ENCODE measurements around the gene BRD3.

Gene BRD3

GRCh38 chr9:133987946-133988665 lies 79.7 kb downstream of the BRD3 start:
- Histone ChIP-seq H3K4me3 (ENCODE audit: low read depth in 1 of 5, low read length in 5 of 5) (no peak overlapping the region), H3K9ac (ENCODE audit: low read length in 5 of 5) (no peak overlapping the region), H3K27me3 (ENCODE audit: control insufficient read depth in 5 of 5, insufficient read depth in 4 of 5, low read length in 5 of 5) (peaks cover 0 to 2% (median 0%) of the 10 kb centered on the region in 5 donors), H3K36me3 (ENCODE audit: control insufficient read depth in 5 of 5, insufficient read depth in 5 of 5, low read length in 5 of 5) (no peaks in the 10 kb centered on the region), H3K4me1 (ENCODE audit: control insufficient read depth in 5 of 5, insufficient read depth in 5 of 5, low read length in 5 of 5) (peaks cover 0 to 26% (median 14%) of the 10 kb centered on the region in 5 donors), H3K27ac (ENCODE audit: low read depth, low read length) (no peak overlapping the region), H3K9me3 (ENCODE audit: control insufficient read depth in 5 of 5, low read length in 5 of 5) (no peaks in the 10 kb centered on the region)

DNA sequence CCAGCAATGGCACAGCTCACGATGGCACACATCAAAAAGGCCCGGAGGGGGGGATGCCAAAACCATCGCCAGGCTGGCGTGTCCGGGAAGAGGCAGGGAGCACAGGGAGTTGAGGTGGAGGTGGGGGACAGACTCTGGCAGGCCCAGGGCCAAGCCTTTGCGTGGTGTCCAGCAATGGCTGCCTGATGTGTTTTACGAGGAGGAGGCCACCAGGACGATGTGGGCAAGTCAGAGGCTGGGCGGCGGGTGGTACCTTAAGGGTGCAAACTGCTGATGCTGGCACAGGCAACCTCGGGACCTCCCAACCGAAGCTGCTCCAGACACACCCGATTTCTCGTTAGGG lies 80.4 kb downstream of the BRD3 start:
- H3K9ac ChIP-seq (ENCODE audit: low read length in 5 of 5): no peak overlapping the region
- no peaks in the 10 kb centered on the region for H3K9me3 ChIP-seq (ENCODE audit: control insufficient read depth in 5 of 5, low read length in 5 of 5)
- H3K4me3 ChIP-seq (ENCODE audit: low read depth in 1 of 5, low read length in 5 of 5): no peak overlapping the region
- H3K36me3 ChIP-seq (ENCODE audit: control insufficient read depth in 5 of 5, insufficient read depth in 5 of 5, low read length in 5 of 5): no peaks in the 10 kb centered on the region
- peaks cover 0 to 23% (median 12%) of the 10 kb centered on the region in 5 donors for H3K4me1 ChIP-seq (ENCODE audit: control insufficient read depth in 5 of 5, insufficient read depth in 5 of 5, low read length in 5 of 5)
- H3K27ac ChIP-seq (ENCODE audit: low read depth, low read length): no peak overlapping the region
- H3K27me3 ChIP-seq (ENCODE audit: control insufficient read depth in 5 of 5, insufficient read depth in 4 of 5, low read length in 5 of 5): peaks cover 0 to 2% (median 0%) of the 10 kb centered on the region in 5 donors

DNA sequence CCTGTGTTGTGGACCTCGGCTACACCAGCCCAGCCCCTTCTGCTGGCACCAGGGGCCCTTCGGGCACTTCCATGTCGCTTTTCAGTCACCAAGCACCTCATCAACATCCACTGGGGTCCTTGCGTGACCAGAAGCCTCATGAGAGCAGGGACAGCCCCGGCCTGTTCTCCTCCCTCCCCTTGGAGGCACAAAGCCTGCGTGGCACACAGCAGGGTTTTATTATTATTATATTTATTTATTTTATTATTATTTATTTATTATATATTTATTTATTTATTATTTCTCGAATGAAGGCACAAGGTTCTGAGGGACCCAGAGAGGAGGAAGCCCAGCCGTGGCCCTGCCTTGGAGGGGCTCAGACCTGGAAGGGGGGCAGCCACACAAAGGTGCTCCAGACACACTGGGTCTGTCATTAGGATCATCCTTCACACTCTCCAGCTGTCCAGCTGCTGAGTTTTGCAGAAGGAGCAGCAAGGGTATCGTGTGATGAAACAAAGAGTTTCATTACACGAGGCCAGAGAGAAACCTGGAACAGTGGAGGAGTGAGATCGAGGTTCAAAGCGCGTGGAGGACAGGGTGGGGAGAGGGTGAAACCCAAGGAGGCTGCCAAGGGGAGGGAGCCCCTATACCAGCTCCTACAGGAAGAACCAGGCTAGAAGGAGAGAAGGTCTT lies 80.9 kb downstream of the BRD3 start:
- H3K27me3 ChIP-seq (ENCODE audit: control insufficient read depth in 5 of 5, insufficient read depth in 4 of 5, low read length in 5 of 5): peaks cover 0 to 2% (median 0%) of the 10 kb centered on the region in 5 donors
- H3K27ac ChIP-seq (ENCODE audit: low read depth, low read length): no peak overlapping the region
- no peak overlapping the region for H3K4me3 ChIP-seq (ENCODE audit: low read depth in 1 of 5, low read length in 5 of 5)
- H3K36me3 ChIP-seq (ENCODE audit: control insufficient read depth in 5 of 5, insufficient read depth in 5 of 5, low read length in 5 of 5): no peaks in the 10 kb centered on the region
- H3K4me1 ChIP-seq (ENCODE audit: control insufficient read depth in 5 of 5, insufficient read depth in 5 of 5, low read length in 5 of 5): peaks cover 0 to 26% (median 11%) of the 10 kb centered on the region in 5 donors
- H3K9me3 ChIP-seq (ENCODE audit: control insufficient read depth in 5 of 5, low read length in 5 of 5): no peaks in the 10 kb centered on the region
- H3K9ac ChIP-seq (ENCODE audit: low read length in 5 of 5): no peak overlapping the region

GRCh38 chr9:133986061-133986460 lies 81.8 kb downstream of the BRD3 start:
- no peak overlapping the region for H3K27ac ChIP-seq (ENCODE audit: low read depth, low read length)
- peaks cover 0 to 2% (median 0%) of the 10 kb centered on the region in 5 donors for H3K27me3 ChIP-seq (ENCODE audit: control insufficient read depth in 5 of 5, insufficient read depth in 4 of 5, low read length in 5 of 5)
- H3K9me3 ChIP-seq (ENCODE audit: control insufficient read depth in 5 of 5, low read length in 5 of 5): no peaks in the 10 kb centered on the region
- H3K4me1 ChIP-seq (ENCODE audit: control insufficient read depth in 5 of 5, insufficient read depth in 5 of 5, low read length in 5 of 5): peaks cover 0 to 18% (median 8%) of the 10 kb centered on the region in 5 donors
- no peak overlapping the region for H3K4me3 ChIP-seq (ENCODE audit: low read depth in 1 of 5, low read length in 5 of 5)
- no peaks in the 10 kb centered on the region for H3K36me3 ChIP-seq (ENCODE audit: control insufficient read depth in 5 of 5, insufficient read depth in 5 of 5, low read length in 5 of 5)
- no peak overlapping the region for H3K9ac ChIP-seq (ENCODE audit: low read length in 5 of 5)

GRCh38 chr9:133982971-133983720 lies 84.7 kb downstream of the BRD3 start:
- no peak overlapping the region for H3K4me3 ChIP-seq (ENCODE audit: low read depth in 1 of 5, low read length in 5 of 5)
- no peaks in the 10 kb centered on the region for H3K36me3 ChIP-seq (ENCODE audit: control insufficient read depth in 5 of 5, insufficient read depth in 5 of 5, low read length in 5 of 5)
- no peak overlapping the region for H3K27ac ChIP-seq (ENCODE audit: low read depth, low read length)
- H3K4me1 ChIP-seq (ENCODE audit: control insufficient read depth in 5 of 5, insufficient read depth in 5 of 5, low read length in 5 of 5): peaks cover 0 to 27% (median 18%) of the 10 kb centered on the region in 5 donors
- no peaks in the 10 kb centered on the region for H3K9me3 ChIP-seq (ENCODE audit: control insufficient read depth in 5 of 5, low read length in 5 of 5)
- H3K27me3 ChIP-seq (ENCODE audit: control insufficient read depth in 5 of 5, insufficient read depth in 4 of 5, low read length in 5 of 5): peaks cover 0 to 6% (median 0%) of the 10 kb centered on the region in 5 donors
- no peak overlapping the region for H3K9ac ChIP-seq (ENCODE audit: low read length in 5 of 5)

GRCh38 chr9:133981958-133982681 lies 85.7 kb downstream of the BRD3 start:
- no peak overlapping the region for H3K27ac ChIP-seq (ENCODE audit: low read depth, low read length)
- peaks cover 0 to 27% (median 18%) of the 10 kb centered on the region in 5 donors for H3K4me1 ChIP-seq (ENCODE audit: control insufficient read depth in 5 of 5, insufficient read depth in 5 of 5, low read length in 5 of 5)
- H3K9me3 ChIP-seq (ENCODE audit: control insufficient read depth in 5 of 5, low read length in 5 of 5): no peaks in the 10 kb centered on the region
- H3K4me3 ChIP-seq (ENCODE audit: low read depth in 1 of 5, low read length in 5 of 5): no peak overlapping the region
- no peaks in the 10 kb centered on the region for H3K36me3 ChIP-seq (ENCODE audit: control insufficient read depth in 5 of 5, insufficient read depth in 5 of 5, low read length in 5 of 5)
- H3K9ac ChIP-seq (ENCODE audit: low read length in 5 of 5): no peak overlapping the region
- peaks cover 0 to 6% (median 0%) of the 10 kb centered on the region in 5 donors for H3K27me3 ChIP-seq (ENCODE audit: control insufficient read depth in 5 of 5, insufficient read depth in 4 of 5, low read length in 5 of 5)

- no peaks in the 10 kb centered on the region for H3K9me3 ChIP-seq (ENCODE audit: control insufficient read depth in 5 of 5, low read length in 5 of 5)
- H3K27ac ChIP-seq (ENCODE audit: low read depth, low read length): no peak overlapping the region
- H3K9ac ChIP-seq (ENCODE audit: low read length in 5 of 5): no peak overlapping the region
- H3K4me1 ChIP-seq (ENCODE audit: control insufficient read depth in 5 of 5, insufficient read depth in 5 of 5, low read length in 5 of 5): peaks cover 0 to 27% (median 18%) of the 10 kb centered on the region in 5 donors
- H3K4me3 ChIP-seq (ENCODE audit: low read depth in 1 of 5, low read length in 5 of 5): no peak overlapping the region
- H3K27me3 ChIP-seq (ENCODE audit: control insufficient read depth in 5 of 5, insufficient read depth in 4 of 5, low read length in 5 of 5): peaks cover 0 to 6% (median 0%) of the 10 kb centered on the region in 5 donors
- no peaks in the 10 kb centered on the region for H3K36me3 ChIP-seq (ENCODE audit: control insufficient read depth in 5 of 5, insufficient read depth in 5 of 5, low read length in 5 of 5)
These were observed 86.3 kb downstream of the BRD3 start for GRCh38 chr9:133981589-133981957.

DNA sequence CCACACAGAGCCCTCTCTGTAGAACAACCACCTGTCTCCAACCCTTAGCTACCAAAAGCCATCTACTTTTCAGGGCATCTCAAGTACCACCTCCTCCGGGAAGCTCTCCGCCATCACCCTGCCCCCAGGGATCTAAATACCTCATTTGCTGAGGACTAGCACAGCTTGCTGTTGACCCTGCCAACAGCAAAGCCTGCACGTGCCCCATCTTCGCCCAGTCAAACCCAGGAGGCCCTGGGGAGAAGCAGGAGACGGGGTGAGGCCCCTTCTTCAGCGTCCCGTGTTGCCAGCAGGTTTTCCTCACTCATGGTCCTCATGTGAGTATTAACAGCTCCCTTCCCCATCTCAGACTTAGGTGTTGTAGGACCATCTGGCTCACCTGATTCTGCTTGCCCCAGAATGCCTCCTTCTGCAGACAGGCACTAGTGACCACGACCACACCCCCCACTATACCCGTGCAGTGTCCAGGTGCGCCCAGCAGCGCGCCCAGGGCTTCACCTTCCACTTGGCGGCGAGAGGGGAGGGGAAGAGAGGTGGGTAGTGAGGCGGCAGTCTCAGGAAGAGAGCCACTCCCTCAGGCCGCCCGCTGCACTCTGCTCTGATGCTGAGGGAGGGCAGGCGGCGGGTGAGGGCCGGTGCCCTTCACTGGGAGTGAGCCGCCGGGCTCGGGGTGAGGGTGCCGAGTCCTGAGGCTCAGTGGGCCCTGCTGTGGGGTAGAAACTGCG lies 86.8 kb downstream of the BRD3 start:
- Histone ChIP-seq H3K27me3 (ENCODE audit: control insufficient read depth in 5 of 5, insufficient read depth in 4 of 5, low read length in 5 of 5) (peaks cover 0 to 6% (median 0%) of the 10 kb centered on the region in 5 donors), H3K4me1 (ENCODE audit: control insufficient read depth in 5 of 5, insufficient read depth in 5 of 5, low read length in 5 of 5) (peaks cover 0 to 27% (median 18%) of the 10 kb centered on the region in 5 donors), H3K9me3 (ENCODE audit: control insufficient read depth in 5 of 5, low read length in 5 of 5) (no peaks in the 10 kb centered on the region), H3K9ac (ENCODE audit: low read length in 5 of 5) (no peak overlapping the region), H3K27ac (ENCODE audit: low read depth, low read length) (no peak overlapping the region), H3K36me3 (ENCODE audit: control insufficient read depth in 5 of 5, insufficient read depth in 5 of 5, low read length in 5 of 5) (no peaks in the 10 kb centered on the region), H3K4me3 (ENCODE audit: low read depth in 1 of 5, low read length in 5 of 5) (no peak overlapping the region)

All from subcutaneous abdominal adipose tissue (tissue), 5 donors.